NCI-H526 treated with DMSO at 0.1 percent for 48 hours (cell line): ENCODE results near the gene KRTAP20-2.

Source experiments
- DNase-seq: peaks from one replicate; lab custom pipeline; 2025; lab: John Stamatoyannopoulos, UW

The KRTAP20-2 gene

DNA sequence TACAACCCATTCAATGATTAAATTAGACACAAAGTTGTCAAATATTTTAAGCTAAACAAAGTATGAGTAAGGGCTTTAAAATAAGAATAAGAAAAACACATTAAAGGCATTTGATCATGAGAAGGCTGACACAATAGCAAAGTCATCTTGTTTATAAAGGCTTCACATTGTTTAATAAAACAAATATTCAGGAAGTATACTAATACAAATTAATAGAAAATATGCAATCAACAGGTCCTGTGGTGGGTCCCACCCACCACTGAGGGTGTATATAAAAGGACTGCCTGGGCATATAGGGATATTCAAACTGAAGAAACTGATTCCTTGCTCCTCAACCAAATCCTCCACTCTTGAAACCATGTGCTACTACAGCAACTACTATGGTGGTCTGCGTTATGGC lies at the start of gene KRTAP20-2:
Gene KRTAP20-2 (plus strand): TSS at position 301 of the 400 bp plus-strand sequence. CDS start 58 bp downstream, at position 359.
- no peak for DNase-seq

- DNase-seq: no peak
Measured at GRCh38 chr21:30590297-30590696, 44.7 kb upstream of the KRTAP20-2 start, which contains the start of gene KRTAP22-2. KRTAP22-2 (minus strand) TSS chr21:30590397.

- DNase-seq: no peak
Measured at GRCh38 chr21:30592140-30592539, 42.9 kb upstream of the KRTAP20-2 start, which contains the start of gene KRTAP6-3. KRTAP6-3 (plus strand) TSS chr21:30592440; CDS start chr21:30592446, 6 bp downstream.

- no peak for DNase-seq
Measured at GRCh38 chr21:30598802-30599201, 36.2 kb upstream of the KRTAP20-2 start, which contains the start of gene KRTAP6-2. KRTAP6-2 (minus strand) TSS chr21:30598902; CDS start chr21:30598874, 28 bp downstream.

DNA sequence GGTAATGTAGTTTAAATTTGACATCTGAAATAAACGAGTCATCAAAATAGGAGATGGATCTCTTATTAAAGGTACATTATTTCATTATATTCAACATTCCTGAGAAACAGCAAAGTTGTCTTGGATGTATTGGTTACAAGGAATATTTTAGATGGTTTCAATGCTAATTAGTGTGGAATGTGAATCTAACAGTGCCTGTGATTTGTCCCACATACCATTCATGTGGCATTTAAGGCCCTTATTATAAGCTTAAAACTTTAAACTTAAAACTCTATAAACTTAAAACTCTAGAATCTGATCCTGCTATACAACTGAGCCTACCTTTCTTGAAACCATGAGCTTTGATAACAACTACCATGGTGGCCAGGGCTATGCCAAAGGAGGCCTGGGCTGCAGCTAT lies 34.2 kb upstream of the KRTAP20-2 start, which contains the start of gene KRTAP22-1:
Gene KRTAP22-1 (plus strand): TSS at position 301 of the 400 bp plus-strand sequence.
- no peak for DNase-seq

DNA sequence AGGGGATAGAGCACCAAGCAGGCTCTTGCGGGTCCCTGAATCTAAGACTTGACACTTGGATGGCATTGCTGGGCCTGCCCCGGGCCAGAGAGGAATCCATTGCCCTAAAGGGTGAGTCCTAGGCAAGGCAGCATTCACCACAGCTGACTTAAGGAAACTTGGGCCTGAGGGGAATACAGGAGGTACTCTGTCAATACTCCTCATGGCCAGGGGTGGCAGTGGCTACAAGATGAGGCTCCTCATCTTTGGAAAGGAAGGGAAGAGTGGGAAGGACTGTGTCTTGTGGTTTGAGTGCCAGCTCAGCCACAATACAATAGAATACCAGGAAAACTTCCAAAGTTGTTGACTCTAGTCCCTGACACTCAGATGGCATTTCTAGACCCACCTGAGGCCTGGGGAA lies 29.0 kb upstream of the KRTAP20-2 start:
- no peak for DNase-seq

GRCh38 chr21:30612132-30612531 lies 22.9 kb upstream of the KRTAP20-2 start:
- DNase-seq: no peak

- DNase-seq: no peak
Measured at GRCh38 chr21:30613836-30614235, 21.2 kb upstream of the KRTAP20-2 start, which contains the start of gene KRTAP6-1. KRTAP6-1 (minus strand) TSS chr21:30613930; CDS start chr21:30613904, 26 bp downstream.

DNA sequence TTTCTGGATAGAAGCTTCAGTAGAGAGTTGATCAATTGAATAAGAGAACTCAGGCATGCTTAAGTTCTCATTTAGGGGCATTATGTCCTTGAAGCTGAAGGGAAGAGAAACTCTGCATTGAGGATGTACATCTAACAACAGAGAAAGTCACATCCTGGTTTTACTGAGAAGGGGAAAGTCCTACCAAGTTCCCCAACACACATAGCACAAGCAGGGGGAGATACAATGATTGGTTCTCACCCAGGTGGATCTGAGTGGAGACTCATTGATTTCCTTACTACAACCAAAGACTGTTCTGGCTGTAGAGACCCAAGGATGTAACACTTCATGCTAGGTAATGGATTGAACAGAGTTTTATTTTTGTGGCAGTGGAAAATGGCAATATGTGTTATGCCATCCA lies 19.8 kb upstream of the KRTAP20-2 start:
- DNase-seq: no peak

GRCh38 chr21:30616125-30616524 lies 18.9 kb upstream of the KRTAP20-2 start, which contains the start of gene KRTAP20-1:
KRTAP20-1 (plus strand) TSS chr21:30616425; CDS start chr21:30616455, 30 bp downstream.
- no peak for DNase-seq

DNA sequence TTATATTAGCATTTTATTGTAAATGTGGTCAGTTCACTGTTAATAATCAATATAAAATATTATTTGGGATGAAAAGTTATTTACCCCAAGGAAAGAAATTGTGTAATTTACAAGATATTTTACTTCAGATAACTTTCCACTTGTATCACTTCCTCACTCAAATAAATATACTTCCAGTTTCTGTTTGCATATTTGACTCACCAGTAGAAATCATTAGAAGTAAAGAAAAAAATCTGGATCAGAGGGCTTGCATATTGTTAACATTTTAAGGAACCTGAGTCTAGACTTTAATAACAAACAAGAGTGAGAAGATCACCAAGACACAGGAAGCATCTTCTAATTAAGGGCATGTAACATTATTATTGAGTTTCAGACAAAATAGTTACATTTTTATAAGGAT lies 14.9 kb upstream of the KRTAP20-2 start:
- no peak for DNase-seq

- no peak for DNase-seq
Measured at GRCh38 chr21:30620522-30620921, 14.5 kb upstream of the KRTAP20-2 start, which contains the start of gene KRTAP20-4. KRTAP20-4 (plus strand) TSS chr21:30620627.

DNA sequence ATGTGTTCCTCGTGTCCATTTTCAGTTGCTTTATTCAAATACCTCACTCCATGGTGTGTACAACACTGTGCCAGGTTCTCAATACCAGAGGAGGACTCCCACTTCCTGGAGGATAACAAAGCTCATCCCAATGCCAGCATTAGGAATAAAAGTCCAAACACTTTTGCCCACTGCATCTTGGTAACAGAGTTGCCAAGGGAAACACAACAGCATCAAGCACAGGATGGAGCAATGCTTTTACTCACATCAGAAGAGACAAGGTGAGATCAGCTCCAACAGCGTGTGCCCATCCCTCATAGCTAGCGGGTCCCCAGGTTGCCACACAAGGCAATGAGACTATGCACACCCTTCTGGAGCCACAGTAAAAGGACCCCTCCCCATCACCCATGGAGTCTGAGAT lies 11.6 kb upstream of the KRTAP20-2 start:
- no peak for DNase-seq

DNA sequence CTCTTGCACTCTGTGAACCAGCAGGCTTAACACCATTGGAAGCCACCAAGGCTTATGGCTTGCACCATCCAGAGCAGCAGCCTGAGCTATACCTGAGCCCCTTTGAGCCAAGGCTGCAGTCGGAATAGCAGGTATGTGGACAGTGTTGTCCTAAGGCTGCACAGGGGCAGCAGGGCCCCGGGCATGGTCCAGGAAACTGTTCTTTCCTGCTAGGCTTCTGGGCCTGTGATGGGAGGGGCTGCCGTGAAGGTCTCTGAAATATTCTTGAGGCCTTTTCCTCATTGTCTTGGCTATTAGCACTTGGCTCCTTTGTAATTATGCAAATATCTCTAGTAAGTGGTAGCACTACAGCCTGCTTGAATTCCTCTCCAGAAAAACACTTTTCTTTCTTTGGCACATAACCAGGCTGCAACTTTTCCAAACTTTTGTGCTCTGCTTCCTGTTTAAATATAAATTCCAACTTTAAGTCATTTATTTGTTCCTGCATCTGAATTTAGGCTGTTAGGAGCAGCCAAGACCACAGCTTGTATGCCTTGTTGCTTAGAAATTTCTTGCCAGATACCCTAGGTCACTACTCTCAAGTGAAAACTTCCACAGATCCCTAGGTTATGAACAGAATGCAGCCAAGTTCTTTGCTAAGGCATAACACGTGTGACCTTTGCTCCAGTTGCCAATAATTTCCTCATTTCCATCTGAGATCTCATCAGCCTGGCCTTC lies 9.4 kb upstream of the KRTAP20-2 start:
- DNase-seq: no peak

- DNase-seq: no peak
Measured at GRCh38 chr21:30628109-30628508, 6.9 kb upstream of the KRTAP20-2 start.

- no peak for DNase-seq
Measured at GRCh38 chr21:30629200-30629599, 5.8 kb upstream of the KRTAP20-2 start.

- no peak for DNase-seq
Measured at GRCh38 chr21:30638686-30639085, 3.7 kb downstream of the KRTAP20-2 start.

DNA sequence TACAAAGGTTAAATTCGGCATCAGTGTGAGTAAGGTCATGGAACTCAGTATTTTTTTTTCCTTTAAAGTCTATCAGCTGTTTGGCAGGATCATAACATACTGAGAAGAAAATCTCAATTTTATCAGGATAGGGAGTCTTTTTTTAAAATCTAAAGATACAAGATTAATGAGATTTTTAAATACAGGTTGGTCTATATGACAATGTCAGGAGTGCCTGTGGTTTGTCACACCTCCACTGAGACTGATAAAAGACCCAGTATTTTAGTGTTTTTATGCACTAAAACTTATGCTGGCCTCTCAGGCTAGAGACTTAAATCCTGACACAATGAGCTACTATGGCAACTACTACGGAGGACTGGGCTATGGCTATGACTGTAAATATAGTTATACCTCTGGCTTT lies 7.6 kb downstream of the KRTAP20-2 start, which contains the start of gene KRTAP20-3:
Gene KRTAP20-3 (plus strand): TSS at position 301 of the 400 bp plus-strand sequence.
- no peak for DNase-seq

GRCh38 chr21:30646904-30647414 lies 12.0 kb downstream of the KRTAP20-2 start:
- DNase-seq: no peak

- no peak for DNase-seq
Measured at GRCh38 chr21:30652891-30653290, 17.9 kb downstream of the KRTAP20-2 start.

DNA sequence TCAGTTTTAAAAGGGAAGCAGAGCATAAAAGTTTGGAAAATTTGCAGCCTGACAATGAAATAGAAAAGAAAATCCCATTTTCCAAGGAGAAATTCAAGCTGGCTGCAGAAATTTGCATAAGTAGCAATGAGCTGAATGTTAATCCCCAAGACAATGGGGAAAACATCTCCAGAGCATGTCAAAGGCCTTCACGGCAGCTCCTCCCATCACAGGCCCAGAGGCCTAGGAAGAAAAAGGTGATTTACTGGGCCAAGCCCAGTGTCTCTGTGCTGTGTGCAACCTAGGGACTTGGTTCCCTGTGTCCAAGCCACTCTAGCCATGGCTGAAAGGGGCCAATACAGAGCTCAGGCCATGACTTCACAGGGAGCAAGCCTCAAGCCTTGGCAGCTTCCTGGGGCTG lies 33.8 kb downstream of the KRTAP20-2 start:
- DNase-seq: no peak

- no peak for DNase-seq
Measured at GRCh38 chr21:30672985-30673650, 38.1 kb downstream of the KRTAP20-2 start.
